Liver (tissue), 3 donors: ENCODE data around the gene TSPAN16.

Source experiments
- ATF3 ChIP-seq: IDR thresholded peaks from 2 replicates; pipeline ENCODE4 v1.6.1; 2016; ENCODE audit warnings: antibody characterized with exemption
- GABPA ChIP-seq, 2 donors: IDR thresholded peaks in 1 of 2; conservative IDR thresholded peaks in 1 of 2; 2 replicates each; pipeline ENCODE4 v1.6.1; 2016; ENCODE audit warnings: antibody characterized with exemption in 2 of 2, mild to moderate bottlenecking in 1 of 2, moderate library complexity in 1 of 2
- HNF4A ChIP-seq, 2 donors: conservative IDR thresholded peaks; 2 replicates each; pipeline ENCODE4 v1.6.1; 2016; ENCODE audit warnings: antibody characterized with exemption in 2 of 2, mild to moderate bottlenecking in 2 of 2
- JUND ChIP-seq, 2 donors: IDR thresholded peaks; 2 replicates each; pipeline ENCODE4 v1.6.1; 2016; ENCODE audit warnings: antibody characterized with exemption in 2 of 2
- MAX ChIP-seq: IDR thresholded peaks from 2 replicates; pipeline ENCODE4 v1.6.1; 2016; ENCODE audit warnings: antibody characterized with exemption
- NR2F2 ChIP-seq: IDR thresholded peaks from 2 replicates; pipeline ENCODE4 v1.6.1; 2016; ENCODE audit warnings: antibody characterized with exemption
- RAD21 ChIP-seq, 2 donors: IDR thresholded peaks; 2 replicates each; pipeline ENCODE4 v1.6.1; 2016; ENCODE audit warnings: antibody characterized with exemption in 2 of 2, mild to moderate bottlenecking in 2 of 2
- REST ChIP-seq: IDR thresholded peaks from 2 replicates; pipeline ENCODE4 v1.6.1; 2016; ENCODE audit warnings: antibody characterized with exemption, mild to moderate bottlenecking
- TAF1 ChIP-seq: conservative IDR thresholded peaks from 2 replicates; pipeline ENCODE4 v1.6.1; 2016; ENCODE audit warnings: antibody characterized with exemption, mild to moderate bottlenecking
- YY1 ChIP-seq: IDR thresholded peaks from 2 replicates; pipeline ENCODE4 v1.6.1; 2016; ENCODE audit warnings: antibody characterized with exemption, mild to moderate bottlenecking
- TF ChIP-seq, protein P1 (sequence below): fragments of 150-350 bp; IDR thresholded peaks from 2 replicates; pipeline ENCODE4 v1.5.1; 2017; ENCODE audit warnings: improper control_type of control experiment, low read depth, low read length; ENCODE audit not compliant: missing input control
- TF ChIP-seq, protein P2 (sequence below): IDR thresholded peaks from 2 replicates; pipeline ENCODE4 v1.6.1; 2016; ENCODE audit warnings: antibody characterized with exemption
- donor health status: healthy.
- donor health status: healthy.

DNA sequence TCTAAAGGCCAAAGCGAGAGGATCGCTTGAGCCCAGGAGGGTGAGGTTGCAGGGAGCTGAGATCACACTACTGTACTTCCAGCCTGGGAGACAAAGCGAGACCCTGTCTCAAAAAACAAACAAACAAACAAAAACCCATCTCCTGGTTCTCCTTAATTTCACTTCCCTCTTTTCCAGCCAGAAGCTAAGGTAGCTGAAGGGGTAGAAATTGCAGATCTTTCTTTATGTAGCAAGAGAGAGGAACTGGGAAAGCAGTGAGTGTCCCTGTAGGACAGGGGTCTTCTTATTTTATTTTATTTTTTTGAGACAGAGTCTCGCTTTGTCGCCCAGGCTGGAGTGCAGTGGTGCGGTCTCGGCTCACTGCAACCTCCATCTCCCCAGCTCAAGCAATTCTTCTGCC, 4.5 kb upstream of the TSPAN16 start:
- TF ChIP-seq YY1 (no peak), RAD21 (IDR thresholded peaks at IDR 0.05) (no peak), JUND (IDR thresholded peaks at IDR 0.05) (no peak), REST (no peak), TAF1 (no peak), GABPA (IDR thresholded peaks at IDR 0.05 in 1 of 2, conservative IDR thresholded peaks at IDR 0.05 in 1 of 2) (no peak), NR2F2 (no peak), HNF4A (conservative IDR thresholded peaks at IDR 0.05) (no peak), MAX (no peak), ATF3 (no peak)
- TF ChIP-seq, protein P1, sequence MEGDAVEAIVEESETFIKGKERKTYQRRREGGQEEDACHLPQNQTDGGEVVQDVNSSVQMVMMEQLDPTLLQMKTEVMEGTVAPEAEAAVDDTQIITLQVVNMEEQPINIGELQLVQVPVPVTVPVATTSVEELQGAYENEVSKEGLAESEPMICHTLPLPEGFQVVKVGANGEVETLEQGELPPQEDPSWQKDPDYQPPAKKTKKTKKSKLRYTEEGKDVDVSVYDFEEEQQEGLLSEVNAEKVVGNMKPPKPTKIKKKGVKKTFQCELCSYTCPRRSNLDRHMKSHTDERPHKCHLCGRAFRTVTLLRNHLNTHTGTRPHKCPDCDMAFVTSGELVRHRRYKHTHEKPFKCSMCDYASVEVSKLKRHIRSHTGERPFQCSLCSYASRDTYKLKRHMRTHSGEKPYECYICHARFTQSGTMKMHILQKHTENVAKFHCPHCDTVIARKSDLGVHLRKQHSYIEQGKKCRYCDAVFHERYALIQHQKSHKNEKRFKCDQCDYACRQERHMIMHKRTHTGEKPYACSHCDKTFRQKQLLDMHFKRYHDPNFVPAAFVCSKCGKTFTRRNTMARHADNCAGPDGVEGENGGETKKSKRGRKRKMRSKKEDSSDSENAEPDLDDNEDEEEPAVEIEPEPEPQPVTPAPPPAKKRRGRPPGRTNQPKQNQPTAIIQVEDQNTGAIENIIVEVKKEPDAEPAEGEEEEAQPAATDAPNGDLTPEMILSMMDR = no peak
- TF ChIP-seq, protein P2, sequence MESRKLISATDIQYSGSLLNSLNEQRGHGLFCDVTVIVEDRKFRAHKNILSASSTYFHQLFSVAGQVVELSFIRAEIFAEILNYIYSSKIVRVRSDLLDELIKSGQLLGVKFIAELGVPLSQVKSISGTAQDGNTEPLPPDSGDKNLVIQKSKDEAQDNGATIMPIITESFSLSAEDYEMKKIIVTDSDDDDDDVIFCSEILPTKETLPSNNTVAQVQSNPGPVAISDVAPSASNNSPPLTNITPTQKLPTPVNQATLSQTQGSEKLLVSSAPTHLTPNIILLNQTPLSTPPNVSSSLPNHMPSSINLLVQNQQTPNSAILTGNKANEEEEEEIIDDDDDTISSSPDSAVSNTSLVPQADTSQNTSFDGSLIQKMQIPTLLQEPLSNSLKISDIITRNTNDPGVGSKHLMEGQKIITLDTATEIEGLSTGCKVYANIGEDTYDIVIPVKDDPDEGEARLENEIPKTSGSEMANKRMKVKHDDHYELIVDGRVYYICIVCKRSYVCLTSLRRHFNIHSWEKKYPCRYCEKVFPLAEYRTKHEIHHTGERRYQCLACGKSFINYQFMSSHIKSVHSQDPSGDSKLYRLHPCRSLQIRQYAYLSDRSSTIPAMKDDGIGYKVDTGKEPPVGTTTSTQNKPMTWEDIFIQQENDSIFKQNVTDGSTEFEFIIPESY = no peak
